GM18873 (cell line): ENCODE measurements around the gene GALNT2.
A peak's percentile ranks its signal among the peaks of the same experiment; 100 is the strongest.

Experiments
- ATAC-seq: cut with Tn5 transposase; IDR thresholded peaks from one replicate; pipeline ENCODE4 v1.9.1; 2021; ENCODE audit warnings: mild to moderate bottlenecking, moderate library complexity, moderate number of reproducible peaks; ENCODE audit not compliant: unreplicated experiment, low FRiP score

The GALNT2 gene

DNA sequence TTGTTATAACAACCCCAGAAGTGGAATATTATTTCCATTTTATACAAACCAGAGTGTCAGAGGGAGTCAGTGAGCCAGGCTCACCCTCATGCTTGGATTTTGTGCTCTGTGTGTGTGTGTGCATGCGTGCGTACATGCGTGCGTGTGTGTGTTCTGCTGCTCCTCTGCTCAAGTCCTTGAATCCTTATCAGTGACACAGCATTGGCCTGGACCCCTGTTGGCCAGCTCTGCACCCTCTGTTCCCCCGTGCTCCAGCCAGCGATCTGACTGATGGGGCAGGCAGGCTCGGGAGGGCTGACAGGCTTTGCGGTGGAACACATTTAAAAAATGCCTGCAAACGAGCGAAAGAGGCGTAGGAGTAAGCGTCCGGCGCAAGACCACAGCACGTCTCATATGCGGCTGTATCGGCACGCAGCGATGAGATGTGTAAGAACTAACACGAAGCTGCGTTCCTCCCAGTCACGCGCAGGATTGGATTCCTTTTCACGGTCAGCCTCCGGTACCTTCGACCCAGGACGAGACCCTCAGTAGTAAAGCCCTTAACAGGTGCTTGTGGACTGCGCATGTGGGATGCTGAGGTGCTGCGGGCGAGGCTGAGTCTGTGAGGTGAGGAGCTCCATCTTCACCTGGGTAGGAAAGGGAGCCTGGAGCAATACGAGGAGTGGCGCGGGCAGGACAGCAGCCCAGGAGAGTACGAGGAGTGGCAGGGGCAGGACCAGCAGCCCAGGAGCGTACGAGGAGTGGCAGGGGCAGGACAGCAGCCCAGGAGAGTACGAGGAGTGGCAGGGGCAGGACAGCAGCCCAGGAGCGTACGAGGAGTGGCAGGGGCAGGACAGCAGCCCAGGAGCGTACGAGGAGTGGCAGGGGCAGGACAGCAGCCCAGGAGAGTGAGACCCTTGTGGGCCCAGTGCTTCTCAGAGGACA, 130.9 kb downstream of the GALNT2 start:
- no peak for ATAC-seq

DNA sequence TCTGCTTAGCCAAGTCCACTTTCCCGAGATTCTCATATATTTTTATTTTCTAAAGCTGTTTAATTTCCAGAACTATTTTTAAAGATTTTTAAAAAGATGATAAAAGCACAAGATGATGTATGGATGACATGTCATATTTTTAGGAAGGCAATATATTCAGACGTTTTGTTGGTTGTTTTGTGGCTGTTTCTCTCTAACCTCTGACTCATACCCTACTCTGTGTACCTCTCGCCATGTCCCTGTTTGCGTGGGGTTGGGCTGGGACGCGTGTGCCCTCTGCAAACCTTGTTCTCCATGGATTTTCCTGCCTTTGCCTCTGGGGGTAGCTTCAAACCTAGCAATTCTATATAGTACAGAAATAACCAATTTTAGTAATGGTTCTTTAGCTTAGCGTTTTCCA, 132.0 kb downstream of the GALNT2 start:
- ATAC-seq: no peak

DNA sequence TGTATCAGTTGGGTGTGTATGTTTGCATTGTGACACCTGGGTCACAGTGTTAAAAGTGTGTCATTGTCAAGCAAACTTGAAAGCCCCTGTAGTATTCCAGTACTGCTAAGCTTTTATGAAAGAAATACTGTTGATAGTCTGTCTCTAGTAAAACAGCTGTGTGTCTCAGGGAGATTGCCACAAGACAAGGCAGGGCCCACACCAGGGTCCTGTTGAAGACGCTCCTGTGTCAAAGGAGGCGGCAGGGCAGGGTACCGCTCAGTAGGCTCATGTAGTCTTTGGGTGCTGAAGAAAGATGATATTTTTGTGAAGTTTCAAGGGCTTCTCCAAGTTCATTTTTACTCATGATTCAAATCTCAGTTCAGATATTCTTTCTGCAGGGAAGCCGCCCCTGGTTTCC, 132.5 kb downstream of the GALNT2 start:
- ATAC-seq: no peak

DNA sequence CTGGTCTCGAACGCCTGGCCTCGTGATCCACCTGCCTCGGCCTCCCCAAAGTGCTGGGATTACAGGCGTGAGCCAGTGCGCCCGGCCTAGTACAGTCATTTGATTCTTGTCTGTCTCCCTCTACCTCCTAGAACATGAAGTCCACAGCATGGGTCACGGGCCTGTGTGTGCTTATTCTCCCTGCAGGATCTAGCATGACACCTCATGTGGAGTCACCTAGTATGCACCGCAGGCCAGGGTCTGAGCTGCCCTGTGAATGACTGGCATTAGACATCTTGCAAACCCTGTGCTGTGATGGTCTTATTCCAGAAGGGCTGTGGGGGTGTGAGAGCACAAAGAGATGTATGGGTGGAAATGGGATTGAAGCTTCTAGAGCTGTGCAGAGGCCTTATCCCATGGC, 133.2 kb downstream of the GALNT2 start:
- ATAC-seq: no peak

DNA sequence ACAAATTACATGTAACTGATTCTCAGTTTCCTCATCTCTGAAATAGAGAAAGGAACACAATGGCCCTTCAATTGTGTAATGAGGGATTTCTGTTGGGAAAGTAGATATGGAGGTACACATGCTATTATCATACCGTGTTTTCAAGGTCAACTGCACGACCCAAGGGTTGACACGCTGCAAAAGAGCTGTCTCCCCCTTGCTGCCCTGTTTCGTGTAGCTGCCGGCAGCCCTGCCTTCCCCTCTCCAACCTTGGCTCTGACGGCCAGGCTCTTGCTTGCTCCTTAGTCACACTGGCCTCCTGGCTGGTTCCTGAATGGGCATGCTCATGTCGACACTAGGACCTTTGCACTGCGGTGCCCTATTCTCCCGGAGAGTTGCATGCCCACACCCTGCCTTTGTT, 134.4 kb downstream of the GALNT2 start:
- no peak for ATAC-seq

DNA sequence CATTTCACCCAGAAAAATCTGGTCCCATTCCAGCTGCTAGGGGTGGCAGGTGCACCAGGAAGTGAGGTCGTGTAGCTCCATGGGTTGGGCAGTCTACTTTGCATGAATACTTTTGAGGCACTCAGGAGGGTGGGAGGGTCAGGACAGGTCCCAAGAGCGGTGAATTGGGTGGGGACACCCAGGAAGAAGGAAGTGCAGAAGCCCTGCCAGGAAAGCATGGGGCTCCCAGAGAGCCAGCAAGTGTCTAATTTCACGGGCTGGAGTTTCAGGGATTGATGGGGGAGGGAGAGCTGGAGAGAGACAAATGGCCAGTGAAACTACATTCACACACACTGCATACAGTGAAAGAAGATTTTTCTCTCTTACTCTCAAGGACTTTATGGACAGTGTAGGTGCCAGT, 137.8 kb downstream of the GALNT2 start:
- no peak for ATAC-seq

DNA sequence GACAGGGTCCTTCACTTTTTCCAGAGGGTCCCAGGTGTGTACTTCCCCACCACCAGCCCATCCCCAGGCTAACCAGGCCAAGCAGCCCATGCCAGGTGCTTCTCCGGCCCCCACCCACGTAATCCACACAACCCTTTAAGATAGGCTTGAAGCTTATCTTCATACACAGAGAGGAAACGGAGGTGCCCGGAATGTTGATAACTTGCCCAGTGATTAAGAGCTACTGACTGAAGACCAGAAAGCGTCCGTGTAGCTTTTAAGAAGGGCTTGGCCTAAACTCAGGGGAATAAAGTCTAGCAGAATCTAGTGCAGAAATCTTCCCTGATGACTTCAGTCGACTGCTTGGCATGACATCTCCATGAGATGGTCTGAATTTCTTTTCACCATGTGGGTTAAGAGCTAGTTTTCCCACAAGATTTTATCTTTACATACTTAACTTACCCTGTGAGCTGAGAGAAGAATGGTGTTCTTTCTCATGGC, 138.7 kb downstream of the GALNT2 start:
- no peak for ATAC-seq

DNA sequence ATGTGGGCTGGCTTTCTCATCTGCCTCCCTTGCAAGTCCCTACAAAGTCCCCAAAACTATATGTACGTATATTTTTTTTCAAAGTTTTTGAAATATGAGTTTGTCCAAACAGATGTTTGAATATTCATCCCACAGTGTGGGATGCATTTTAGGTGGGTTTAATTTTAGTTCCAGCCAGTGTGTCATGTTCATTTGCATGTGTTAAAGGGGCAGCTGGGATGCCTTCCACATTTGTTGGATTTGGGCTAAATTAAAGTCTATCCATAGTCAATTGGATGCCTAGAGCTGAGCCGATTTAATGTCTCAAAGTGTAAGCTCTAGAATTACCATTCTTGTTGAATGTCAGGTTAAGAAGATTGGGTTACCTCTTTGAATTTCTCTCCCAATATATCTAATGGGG, 139.2 kb downstream of the GALNT2 start:
- ATAC-seq: no peak

DNA sequence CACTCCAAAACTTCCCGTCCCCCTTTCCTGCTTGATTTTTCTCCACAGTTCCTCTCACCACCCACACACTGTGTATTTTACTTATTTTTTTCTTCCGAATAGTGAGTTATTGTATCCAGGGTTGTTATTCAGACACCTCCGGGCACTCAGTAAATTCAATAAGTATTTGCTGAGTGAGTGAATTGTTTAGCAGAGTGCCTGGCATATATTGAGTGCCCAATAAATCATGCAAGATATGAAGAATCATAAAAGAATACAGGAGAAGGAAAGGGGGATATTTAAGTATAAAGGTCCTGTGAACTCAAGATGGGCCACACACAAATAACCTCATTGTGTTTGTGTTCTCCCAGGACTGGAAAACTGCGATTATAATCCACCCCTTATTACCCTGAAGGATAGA, 139.9 kb downstream of the GALNT2 start:
- no peak for ATAC-seq

DNA sequence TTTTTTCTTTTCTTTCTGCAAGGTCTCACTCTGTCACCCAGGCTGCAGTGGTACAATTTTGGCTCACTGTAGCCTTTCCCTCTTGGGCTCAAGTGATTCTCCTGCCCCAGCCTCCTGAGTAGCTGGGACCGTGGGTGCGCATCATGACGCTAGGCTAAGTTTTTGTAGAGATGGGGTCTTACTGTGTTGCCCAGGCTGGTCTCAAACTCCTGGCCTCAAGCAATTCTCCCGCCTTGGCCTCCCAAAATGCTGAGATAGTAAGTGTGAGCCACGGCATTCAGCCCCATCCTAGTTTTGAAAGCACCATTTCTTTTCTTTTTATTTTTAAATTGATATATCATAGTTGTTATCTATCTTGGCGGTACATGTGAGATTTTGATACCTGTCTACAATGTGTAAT, 140.6 kb downstream of the GALNT2 start:
- ATAC-seq: no peak

DNA sequence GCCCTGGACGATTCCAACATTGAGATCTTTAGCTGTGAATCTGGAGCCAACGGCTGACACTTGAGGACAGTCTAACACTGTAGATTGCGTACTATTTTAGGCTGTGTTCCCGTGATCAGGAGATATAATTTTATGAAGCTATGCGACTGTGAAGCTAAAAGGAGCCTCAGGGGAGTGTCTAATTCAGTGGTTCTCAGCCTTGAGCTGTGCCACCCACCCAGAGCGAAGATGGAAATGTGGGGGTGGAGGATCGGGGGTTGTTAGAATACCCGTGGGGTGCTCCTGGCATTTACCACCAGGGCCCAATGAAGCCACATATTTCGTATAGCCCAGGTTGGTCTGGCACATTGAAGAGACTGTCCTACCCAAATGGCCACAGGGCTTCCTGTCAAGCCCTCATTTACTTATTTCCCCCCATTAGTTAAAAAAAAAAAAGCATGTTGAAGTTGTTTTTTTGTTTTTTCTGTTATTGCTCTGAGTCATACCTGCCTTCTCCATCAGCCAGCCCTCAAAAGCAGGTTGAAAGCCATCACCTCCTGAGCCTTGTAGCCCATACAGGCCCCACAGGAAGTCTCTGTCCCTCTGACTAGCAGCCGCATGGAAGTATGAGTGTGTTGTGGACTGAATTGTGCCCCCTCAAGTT, 141.7 kb downstream of the GALNT2 start:
- ATAC-seq: peak; percentile 48

DNA sequence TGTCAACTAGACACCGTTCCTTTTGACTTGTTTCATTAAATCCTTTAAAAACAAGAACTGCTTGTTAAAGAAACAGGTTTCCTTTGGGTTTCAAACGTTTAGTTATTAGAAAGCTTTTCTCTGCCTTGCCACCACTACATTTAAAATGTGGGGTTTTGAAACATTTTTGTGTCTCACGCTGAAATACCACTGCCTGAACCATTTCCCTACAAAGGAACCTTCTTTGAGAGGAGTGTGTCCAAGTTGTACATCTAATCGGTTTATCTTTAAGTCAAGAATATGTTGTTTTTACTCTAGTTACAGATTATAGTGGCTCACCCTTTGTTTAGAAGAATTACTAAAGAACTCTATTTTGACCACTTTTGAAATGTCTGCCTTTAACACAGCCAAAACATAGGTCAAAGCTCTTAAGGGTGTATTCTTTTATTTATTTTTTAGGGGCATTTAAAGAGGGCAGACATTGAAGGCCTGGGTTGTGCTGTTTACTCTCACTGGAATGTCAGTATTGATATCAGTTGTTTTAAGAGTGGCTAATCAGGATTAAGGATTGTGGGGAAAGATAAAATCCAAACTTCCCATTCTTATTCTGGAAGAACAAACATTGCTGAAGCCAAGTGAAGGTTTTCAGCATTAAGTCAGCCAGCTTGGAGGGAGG, 143.4 kb downstream of the GALNT2 start:
- ATAC-seq: no peak

DNA sequence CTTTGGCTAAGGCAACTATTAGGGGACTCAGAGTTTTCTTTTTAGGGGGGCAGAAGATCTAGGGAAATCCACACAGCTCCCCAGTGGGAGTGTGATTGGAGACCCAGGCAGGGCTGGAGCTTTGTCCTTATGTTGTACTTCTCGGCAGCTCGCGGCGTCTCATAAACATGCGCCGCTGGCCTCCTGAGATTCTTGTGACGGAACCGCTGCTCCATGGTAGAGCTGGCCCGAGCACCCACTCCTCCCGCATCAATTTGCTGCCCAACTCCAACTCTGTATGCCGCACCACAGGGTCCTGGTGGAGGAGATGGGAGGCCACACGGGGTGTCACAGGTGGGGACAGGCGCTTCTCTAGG, 143.9 kb downstream of the GALNT2 start:
- no peak for ATAC-seq

DNA sequence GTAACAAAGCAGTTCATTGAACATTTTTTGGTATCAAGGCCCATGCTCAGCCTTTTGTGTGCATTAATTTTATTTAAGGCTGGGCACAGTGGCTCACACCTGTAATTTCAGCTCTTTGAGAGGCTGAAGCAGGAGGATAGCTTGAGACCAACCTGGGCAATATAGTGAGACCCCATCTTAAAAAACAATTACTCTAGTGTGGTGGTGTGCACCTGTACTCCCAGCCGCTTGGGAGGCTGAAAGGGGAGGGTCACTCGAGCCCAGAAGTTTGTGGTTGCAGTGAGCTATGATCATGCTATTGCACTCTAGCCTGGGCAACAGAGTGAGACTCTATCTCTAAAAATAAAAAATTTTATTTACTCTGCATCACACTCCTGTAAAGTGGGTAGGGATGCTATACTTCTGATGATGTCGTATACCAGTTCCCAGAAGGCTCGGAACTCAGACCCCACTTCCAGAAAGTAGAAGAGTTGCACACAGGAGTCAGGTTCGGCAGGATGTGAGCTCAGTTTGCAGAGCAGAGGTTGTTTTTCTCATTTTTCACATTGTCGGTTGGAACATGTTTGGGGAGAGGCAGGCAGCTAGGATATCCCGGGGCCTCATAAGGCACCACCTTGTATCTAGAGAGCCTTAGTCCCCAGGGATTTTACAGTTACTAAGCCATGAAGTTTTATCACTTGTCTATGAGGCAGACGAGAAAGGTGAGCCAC, 144.6 kb downstream of the GALNT2 start:
- no peak for ATAC-seq

DNA sequence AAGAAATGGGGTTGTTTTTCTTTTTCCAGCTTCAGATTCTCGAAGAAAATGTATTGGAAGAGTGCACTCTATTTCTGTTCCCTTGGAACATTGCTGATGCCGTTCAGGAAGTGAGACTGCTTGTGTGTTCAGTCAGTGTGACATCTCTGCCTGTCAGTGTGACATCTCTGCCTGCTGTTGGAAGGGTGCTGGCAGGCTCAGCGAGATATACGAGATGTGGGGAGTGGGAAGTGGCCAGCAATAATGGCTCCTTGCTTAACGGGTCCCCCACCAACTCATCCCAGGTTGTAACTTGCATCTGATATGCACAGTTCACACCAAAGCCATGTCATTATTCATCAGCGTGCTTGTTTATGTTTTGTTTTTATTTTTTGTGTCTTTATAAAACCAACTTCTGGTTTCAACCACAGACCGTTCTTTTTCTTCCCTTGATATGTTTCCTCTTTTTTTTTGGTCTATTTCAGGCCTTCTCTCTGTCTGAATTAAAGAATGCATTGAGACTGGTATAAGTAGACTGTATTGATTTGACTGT, 145.4 kb downstream of the GALNT2 start:
- ATAC-seq: peak; percentile 39

DNA sequence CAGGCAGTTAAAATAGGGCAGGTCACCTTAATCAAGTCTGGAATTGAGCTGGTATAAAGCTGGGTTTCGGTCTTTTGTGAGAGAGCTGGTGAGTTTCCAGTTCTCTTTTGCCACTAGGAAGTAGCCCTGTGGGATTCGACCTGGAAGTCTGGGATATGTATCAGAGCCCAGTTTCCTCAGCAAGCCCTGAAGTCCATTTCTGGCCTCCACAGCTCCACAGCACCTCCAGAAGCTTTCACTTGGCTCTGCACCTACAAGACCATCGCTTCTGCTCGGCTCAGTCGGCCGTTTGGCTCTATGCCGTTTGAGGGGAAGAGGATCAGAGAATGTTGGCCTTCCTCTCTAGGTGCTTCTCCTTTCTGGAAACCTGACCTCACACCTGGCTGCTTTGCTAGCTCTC, 148.0 kb downstream of the GALNT2 start:
- ATAC-seq: no peak

DNA sequence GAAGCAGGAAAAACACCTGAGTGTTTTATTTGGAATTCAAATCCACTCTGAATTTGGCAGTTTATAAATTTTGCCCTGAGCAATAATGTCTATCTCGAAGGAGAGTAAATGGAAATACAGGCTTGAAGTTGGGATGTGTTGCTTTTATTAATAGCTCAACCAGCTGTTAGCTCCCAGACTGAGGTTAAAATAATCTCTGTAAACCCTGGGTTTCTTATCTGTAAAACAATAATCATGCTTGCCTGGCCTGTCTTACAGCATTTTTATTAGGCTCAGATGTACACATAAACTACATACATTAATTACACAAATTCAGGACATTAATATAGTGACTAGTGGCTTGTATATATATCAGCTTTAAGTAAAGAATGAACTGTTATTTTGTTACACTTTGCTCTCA, 148.5 kb downstream of the GALNT2 start:
- no peak for ATAC-seq

DNA sequence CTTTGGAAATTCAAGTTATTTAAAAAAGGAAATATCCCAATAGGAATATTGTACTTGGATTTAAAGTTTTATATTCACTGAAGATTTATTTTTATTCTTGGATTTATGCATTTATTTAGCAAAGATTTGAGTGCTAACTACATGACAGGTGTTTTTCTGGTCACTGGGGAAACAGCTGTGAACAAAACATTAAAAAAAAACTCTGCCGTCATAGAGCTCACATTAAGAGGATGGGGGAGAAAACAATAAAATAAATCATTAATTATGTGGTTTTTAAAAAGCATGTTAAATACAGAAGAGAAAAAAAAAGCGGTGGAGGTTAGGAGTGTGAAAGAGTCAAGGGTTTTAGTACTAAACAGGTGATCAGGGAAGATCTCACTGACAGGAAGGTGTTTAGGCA, 149.9 kb downstream of the GALNT2 start:
- no peak for ATAC-seq

DNA sequence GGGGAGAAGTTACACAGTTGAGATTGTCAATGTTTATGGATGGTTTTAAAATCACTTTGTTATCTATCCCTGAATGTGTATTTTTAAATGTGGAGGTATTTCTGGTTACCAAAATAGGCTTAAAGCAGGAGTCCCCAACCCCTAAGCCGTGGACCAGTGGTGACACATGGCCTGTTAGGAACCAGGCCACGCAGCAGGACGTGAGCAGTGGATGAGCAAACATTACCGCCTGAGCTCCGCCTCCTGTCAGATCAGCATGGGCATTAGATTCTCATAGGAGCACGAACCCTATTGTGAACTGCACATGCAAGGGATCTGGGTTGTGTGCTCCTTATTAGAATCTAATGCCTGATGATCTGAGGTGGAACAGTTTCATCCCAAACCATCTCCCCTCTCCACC, 151.6 kb downstream of the GALNT2 start:
- no peak for ATAC-seq

DNA sequence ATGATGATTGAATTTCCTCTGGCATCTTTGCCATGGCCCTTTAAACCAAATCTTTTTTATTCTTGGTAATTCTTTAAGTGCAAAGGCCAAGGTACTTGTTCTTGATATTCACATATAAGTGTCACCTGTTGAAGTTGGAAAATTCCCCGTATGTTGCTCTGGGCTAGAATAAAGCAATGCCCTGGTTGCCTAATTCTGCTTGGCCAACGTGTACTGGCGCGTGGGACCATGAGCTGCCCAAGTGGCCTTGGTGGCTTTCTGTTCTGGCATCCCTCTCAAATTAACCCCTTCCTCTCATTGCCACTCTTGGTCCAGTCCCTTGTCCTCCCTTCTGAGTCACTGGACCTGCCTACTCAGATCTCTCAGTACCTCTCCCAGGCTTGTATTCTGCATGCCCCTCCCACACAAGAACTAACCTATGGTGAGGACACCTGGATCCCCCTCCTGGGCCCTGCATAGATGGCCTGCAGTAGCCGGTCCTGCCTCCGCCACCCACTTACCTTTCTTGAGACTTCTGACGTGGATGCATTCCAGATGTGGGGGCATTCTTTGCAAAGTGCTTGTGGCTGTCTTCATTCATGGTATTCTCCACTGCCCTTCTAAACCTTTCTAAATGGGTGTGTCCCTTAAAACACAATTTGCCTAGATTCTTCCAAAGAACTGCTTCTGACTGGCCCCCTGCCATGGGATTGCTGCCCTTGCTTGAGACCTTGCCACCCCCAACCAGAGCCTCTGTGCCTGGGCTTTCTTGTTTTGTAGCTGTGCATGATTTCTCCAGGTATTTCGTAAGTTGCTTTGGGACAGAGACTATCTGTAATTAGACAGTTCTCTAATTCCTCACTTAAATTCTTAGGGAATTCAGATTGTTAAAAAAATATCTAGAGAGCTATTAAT, 152.4 kb downstream of the GALNT2 start:
- no peak for ATAC-seq
